ENCODE results near the gene SLC25A43.

SLC25A43 gene

GRCh38 chrX:119503484-119503861 is 104.3 kb downstream of the SLC25A43 start:
- H3K9ac ChIP-seq (ENCODE audit: low read depth in 1 of 2, low read length in 2 of 2), result peak overlapping the region; percentile 54 to 65
- peak overlapping the region; percentile 89 for H3K27ac ChIP-seq (ENCODE audit: low read depth, low read length)
- no peaks in the 10 kb centered on the region for H3K27me3 ChIP-seq (ENCODE audit: control insufficient read depth in 1 of 2, insufficient read depth in 2 of 2, low read length in 2 of 2)
- no peaks in the 10 kb centered on the region for H3K9me3 ChIP-seq (ENCODE audit: control insufficient read depth in 1 of 2, low read length in 2 of 2)
- no peaks in the 10 kb centered on the region for H3K36me3 ChIP-seq (ENCODE audit: control insufficient read depth in 1 of 2, insufficient read depth in 2 of 2, low read length in 2 of 2)
- H3K4me3 ChIP-seq (ENCODE audit: low read depth in 1 of 2, low read length in 2 of 2), result no peak overlapping the region
- H3K4me1 ChIP-seq (ENCODE audit: control insufficient read depth in 1 of 2, insufficient read depth in 2 of 2, low read length in 2 of 2), result peaks cover 15 to 25% of the 10 kb centered on the region in 2 donors
